T-helper 2 cell treated with Interferon-gamma antibody and Interleukin-4, amounts not matched to agents 5 μg/mL and 100 μg/mL, for 36 hours (primary cell): ENCODE data around the gene SOHLH2.

Experiments used
- DNase-seq: peaks from one replicate; pipeline ENCODE4 v3.0.0; 2021; ENCODE audit warnings: low spot score
- H3K27ac Mint-ChIP-seq: one replicate; pipeline ENCODE4 v1.8.0; 2021; ENCODE audit warnings: mild to moderate bottlenecking, mixed read lengths
- H3K27me3 Mint-ChIP-seq: one replicate; pipeline ENCODE4 v1.8.0; 2021; ENCODE audit warnings: low read depth, mixed read lengths
- H3K36me3 Mint-ChIP-seq: one replicate; pipeline ENCODE4 v1.8.0; 2021; ENCODE audit warnings: low read depth, mixed read lengths
- H3K4me1 Mint-ChIP-seq: one replicate; pipeline ENCODE4 v1.8.0; 2021; ENCODE audit warnings: low read depth, mixed read lengths
- H3K4me3 Mint-ChIP-seq: one replicate; pipeline ENCODE4 v1.8.0; 2022; ENCODE audit warnings: mild to moderate bottlenecking, moderate library complexity, mixed read lengths
- H3K9me3 Mint-ChIP-seq: one replicate; pipeline ENCODE4 v1.8.0; 2021; ENCODE audit warnings: mixed read lengths

SOHLH2 gene

DNA sequence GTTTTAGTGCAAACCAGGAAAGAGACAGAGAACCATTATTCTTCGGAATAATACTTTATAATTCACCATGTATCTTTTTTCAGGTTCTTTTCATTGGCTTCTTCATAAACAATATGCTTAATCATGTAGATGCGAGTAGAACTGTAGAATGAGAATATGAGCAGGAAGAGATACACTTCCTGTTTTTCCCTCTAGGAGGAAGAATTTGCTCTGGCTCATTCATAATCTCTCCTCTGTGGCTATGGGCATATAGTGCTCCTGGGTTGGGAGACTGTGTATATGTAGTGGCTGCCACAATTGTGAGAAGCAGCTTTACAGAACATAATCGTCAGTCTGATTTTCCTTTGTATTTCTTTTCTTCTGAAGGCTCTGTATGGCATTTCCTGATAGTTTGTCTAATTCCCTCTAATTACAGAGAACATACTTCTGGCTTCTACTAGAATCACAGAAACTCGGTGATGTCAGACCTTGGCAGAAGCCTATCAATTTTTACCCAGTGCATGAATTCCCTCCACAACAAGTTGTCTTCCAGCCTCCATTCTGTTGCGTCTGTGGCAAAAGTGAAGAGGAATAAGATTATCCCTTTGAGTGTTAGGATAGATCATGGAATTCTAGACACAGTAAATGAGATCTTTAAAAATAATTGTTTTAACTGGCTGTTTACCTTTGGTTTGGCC is 80.3 kb downstream of the SOHLH2 start:
- Mint-ChIP-seq H3K4me1 (no peaks in the 10 kb centered on the region), H3K27me3 (peaks cover 35% of the 10 kb centered on the region), H3K36me3 (no peaks in the 10 kb centered on the region), H3K4me3 (no peak overlapping the region), H3K27ac (no peak overlapping the region), H3K9me3 (no peaks in the 10 kb centered on the region)
- no peak for DNase-seq

DNA sequence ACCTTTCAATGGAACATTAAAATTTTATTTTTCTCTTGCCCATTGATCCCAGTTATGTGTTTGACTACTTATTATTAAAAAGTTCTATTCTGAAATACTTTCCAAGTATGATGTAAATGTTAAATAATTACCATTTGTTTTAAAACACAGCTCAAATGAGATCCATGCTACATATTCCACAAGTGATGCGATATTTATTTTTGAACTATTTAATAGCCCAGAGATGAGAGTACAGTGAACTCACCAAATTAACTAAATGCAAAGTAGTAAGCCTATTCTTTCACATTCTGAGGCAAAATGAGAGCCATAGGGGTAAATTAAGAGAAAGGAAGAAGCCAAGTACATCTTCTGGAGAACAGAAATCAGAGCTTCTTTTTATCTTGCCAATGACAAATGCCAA is 82.0 kb downstream of the SOHLH2 start:
- Mint-ChIP-seq H3K9me3 (no peaks in the 10 kb centered on the region), H3K27ac (no peak overlapping the region), H3K27me3 (peaks cover 35% of the 10 kb centered on the region), H3K4me3 (no peak overlapping the region), H3K36me3 (no peaks in the 10 kb centered on the region), H3K4me1 (no peaks in the 10 kb centered on the region)
- no peak for DNase-seq

- H3K4me3 Mint-ChIP-seq, result no peak overlapping the region
- H3K4me1 Mint-ChIP-seq, result no peaks in the 10 kb centered on the region
- no peaks in the 10 kb centered on the region for H3K36me3 Mint-ChIP-seq
- no peaks in the 10 kb centered on the region for H3K9me3 Mint-ChIP-seq
- no peak overlapping the region for H3K27ac Mint-ChIP-seq
- DNase-seq, result no peak
- H3K27me3 Mint-ChIP-seq, result peaks cover 35% of the 10 kb centered on the region
Measured at GRCh38 chr13:36131931-36132297, 82.4 kb downstream of the SOHLH2 start.

- no peak for DNase-seq
- H3K27me3 Mint-ChIP-seq, result peaks cover 35% of the 10 kb centered on the region
- H3K27ac Mint-ChIP-seq, result no peak within 1 kb of the TSS
- H3K36me3 Mint-ChIP-seq, result no peaks in the 10 kb centered on the region
- H3K4me3 Mint-ChIP-seq, result no peak within 1 kb of the TSS
- H3K9me3 Mint-ChIP-seq, result no peaks in the 10 kb centered on the region
- H3K4me1 Mint-ChIP-seq, result no peaks in the 10 kb centered on the region
Measured at GRCh38 chr13:36131222-36131930, 83.0 kb downstream of the SOHLH2 start, which contains the start of gene DCLK1. DCLK1 (minus strand) TSS chr13:36131382.

GRCh38 chr13:36130552-36131221 is 83.7 kb downstream of the SOHLH2 start:
- H3K27me3 Mint-ChIP-seq, result peaks cover 35% of the 10 kb centered on the region

DNA sequence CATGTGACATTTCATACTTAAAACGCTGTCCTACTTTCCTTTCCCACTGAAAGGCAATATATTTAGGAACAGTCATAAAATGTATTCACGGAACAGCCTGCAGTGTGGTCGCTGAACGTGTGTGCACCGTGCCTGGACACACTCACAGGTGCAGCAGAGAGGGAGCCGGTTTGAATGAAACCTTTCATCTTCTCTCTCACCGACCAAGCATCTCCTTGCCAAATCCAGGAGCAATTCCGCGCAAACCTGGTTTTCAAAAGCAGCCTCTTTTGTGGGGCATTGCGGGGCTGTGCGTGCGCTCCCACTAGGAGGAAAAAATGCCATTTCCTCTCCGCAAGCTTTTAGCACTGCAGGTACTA is 84.2 kb downstream of the SOHLH2 start:
- no peaks in the 10 kb centered on the region for H3K36me3 Mint-ChIP-seq
- H3K4me1 Mint-ChIP-seq, result no peaks in the 10 kb centered on the region
- no peak overlapping the region for H3K4me3 Mint-ChIP-seq
- no peak for DNase-seq
- peaks cover 35% of the 10 kb centered on the region for H3K27me3 Mint-ChIP-seq
- H3K27ac Mint-ChIP-seq, result no peak overlapping the region
- H3K9me3 Mint-ChIP-seq, result no peaks in the 10 kb centered on the region

More at GRCh38 chr13:36130552-36131221, 83.7 kb downstream of the SOHLH2 start:
- Mint-ChIP-seq H3K4me1 (no peaks in the 10 kb centered on the region), H3K36me3 (no peaks in the 10 kb centered on the region), H3K4me3 (no peak overlapping the region), H3K9me3 (no peaks in the 10 kb centered on the region), H3K27ac (no peak overlapping the region)
- no peak for DNase-seq

DNA sequence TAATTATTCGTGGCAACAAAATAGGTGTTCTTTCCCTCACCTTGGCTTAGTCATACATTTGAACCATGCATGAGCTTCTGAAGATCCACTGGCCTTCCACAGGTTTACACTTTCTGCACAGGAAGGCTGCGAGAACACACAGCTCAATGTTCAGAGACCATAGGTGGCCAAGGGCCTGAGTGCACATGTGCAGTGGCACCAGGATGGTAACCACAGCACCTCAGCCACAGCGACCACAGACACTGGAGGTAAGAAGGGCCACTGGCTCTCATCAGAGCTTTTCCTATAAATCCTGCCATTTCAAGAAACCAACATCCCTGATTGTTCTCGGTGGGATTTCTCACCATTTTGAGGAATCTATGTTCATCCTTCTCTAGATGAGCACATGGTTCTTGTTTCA is 84.8 kb downstream of the SOHLH2 start:
- H3K27ac Mint-ChIP-seq, result no peak overlapping the region
- H3K36me3 Mint-ChIP-seq, result no peaks in the 10 kb centered on the region
- peaks cover 33% of the 10 kb centered on the region for H3K27me3 Mint-ChIP-seq
- no peak for DNase-seq
- H3K4me1 Mint-ChIP-seq, result no peaks in the 10 kb centered on the region
- no peaks in the 10 kb centered on the region for H3K9me3 Mint-ChIP-seq
- no peak overlapping the region for H3K4me3 Mint-ChIP-seq

GRCh38 chr13:36126491-36126890 is 87.9 kb downstream of the SOHLH2 start:
- no peak overlapping the region for H3K27ac Mint-ChIP-seq
- H3K4me1 Mint-ChIP-seq, result no peaks in the 10 kb centered on the region
- peaks cover 11% of the 10 kb centered on the region for H3K27me3 Mint-ChIP-seq
- no peak for DNase-seq
- no peaks in the 10 kb centered on the region for H3K9me3 Mint-ChIP-seq
- H3K36me3 Mint-ChIP-seq, result no peaks in the 10 kb centered on the region
- H3K4me3 Mint-ChIP-seq, result no peak overlapping the region

- peaks cover 8% of the 10 kb centered on the region for H3K27me3 Mint-ChIP-seq
- H3K4me3 Mint-ChIP-seq, result no peak overlapping the region
- H3K4me1 Mint-ChIP-seq, result no peaks in the 10 kb centered on the region
- H3K27ac Mint-ChIP-seq, result no peak overlapping the region
- no peaks in the 10 kb centered on the region for H3K9me3 Mint-ChIP-seq
- DNase-seq, result no peak
- no peaks in the 10 kb centered on the region for H3K36me3 Mint-ChIP-seq
Measured at GRCh38 chr13:36125841-36126240, 88.5 kb downstream of the SOHLH2 start.

GRCh38 chr13:36124236-36124822 is 90.0 kb downstream of the SOHLH2 start:
- no peak overlapping the region for H3K4me3 Mint-ChIP-seq
- DNase-seq, result no peak
- no peaks in the 10 kb centered on the region for H3K27me3 Mint-ChIP-seq
- H3K27ac Mint-ChIP-seq, result no peak overlapping the region
- H3K36me3 Mint-ChIP-seq, result no peaks in the 10 kb centered on the region
- H3K9me3 Mint-ChIP-seq, result no peaks in the 10 kb centered on the region
- no peaks in the 10 kb centered on the region for H3K4me1 Mint-ChIP-seq
